HL-60 (cell line): ENCODE measurements around the gene PTPRM.

Experiments
- SPI1 ChIP-seq: IDR thresholded peaks from 2 replicates; pipeline ENCODE4 v1.6.1; 2012; ENCODE audit warnings: low read depth, mild to moderate bottlenecking, borderline replicate concordance
- TF ChIP-seq, protein P1 (sequence below): IDR thresholded peaks from one replicate; pipeline ENCODE4 v1.5.1; 2011; ENCODE audit warnings: low read length, control low read depth, inconsistent platforms; ENCODE audit not compliant: insufficient read depth
- TF ChIP-seq, protein P2 (sequence below): IDR thresholded peaks from 2 replicates; pipeline ENCODE4 v1.6.1; 2012; ENCODE audit warnings: low read depth; ENCODE audit not compliant: insufficient replicate concordance

DNA sequence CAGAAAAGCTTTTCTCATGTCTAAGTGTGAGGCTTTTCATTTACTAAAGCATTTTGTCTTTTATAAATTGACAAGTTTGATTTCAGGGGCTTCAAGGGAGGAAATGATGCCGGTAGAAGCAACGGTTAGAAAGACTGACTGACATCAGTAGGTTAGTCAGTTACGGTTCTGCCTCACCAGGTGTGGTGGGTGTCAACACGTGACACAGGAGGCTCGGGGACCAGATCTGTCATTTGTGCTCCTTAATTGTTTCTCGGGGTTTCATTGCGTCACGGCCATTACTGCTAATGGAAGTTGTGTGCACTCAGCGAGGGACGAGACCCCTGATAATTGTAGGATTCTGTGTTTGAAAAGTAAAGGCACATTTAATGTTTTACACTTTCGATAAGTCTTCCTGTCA, 18.9 kb upstream of the PTPRM start:
- TF ChIP-seq, protein P1, sequence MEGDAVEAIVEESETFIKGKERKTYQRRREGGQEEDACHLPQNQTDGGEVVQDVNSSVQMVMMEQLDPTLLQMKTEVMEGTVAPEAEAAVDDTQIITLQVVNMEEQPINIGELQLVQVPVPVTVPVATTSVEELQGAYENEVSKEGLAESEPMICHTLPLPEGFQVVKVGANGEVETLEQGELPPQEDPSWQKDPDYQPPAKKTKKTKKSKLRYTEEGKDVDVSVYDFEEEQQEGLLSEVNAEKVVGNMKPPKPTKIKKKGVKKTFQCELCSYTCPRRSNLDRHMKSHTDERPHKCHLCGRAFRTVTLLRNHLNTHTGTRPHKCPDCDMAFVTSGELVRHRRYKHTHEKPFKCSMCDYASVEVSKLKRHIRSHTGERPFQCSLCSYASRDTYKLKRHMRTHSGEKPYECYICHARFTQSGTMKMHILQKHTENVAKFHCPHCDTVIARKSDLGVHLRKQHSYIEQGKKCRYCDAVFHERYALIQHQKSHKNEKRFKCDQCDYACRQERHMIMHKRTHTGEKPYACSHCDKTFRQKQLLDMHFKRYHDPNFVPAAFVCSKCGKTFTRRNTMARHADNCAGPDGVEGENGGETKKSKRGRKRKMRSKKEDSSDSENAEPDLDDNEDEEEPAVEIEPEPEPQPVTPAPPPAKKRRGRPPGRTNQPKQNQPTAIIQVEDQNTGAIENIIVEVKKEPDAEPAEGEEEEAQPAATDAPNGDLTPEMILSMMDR, result no peak
- TF ChIP-seq, protein P2, sequence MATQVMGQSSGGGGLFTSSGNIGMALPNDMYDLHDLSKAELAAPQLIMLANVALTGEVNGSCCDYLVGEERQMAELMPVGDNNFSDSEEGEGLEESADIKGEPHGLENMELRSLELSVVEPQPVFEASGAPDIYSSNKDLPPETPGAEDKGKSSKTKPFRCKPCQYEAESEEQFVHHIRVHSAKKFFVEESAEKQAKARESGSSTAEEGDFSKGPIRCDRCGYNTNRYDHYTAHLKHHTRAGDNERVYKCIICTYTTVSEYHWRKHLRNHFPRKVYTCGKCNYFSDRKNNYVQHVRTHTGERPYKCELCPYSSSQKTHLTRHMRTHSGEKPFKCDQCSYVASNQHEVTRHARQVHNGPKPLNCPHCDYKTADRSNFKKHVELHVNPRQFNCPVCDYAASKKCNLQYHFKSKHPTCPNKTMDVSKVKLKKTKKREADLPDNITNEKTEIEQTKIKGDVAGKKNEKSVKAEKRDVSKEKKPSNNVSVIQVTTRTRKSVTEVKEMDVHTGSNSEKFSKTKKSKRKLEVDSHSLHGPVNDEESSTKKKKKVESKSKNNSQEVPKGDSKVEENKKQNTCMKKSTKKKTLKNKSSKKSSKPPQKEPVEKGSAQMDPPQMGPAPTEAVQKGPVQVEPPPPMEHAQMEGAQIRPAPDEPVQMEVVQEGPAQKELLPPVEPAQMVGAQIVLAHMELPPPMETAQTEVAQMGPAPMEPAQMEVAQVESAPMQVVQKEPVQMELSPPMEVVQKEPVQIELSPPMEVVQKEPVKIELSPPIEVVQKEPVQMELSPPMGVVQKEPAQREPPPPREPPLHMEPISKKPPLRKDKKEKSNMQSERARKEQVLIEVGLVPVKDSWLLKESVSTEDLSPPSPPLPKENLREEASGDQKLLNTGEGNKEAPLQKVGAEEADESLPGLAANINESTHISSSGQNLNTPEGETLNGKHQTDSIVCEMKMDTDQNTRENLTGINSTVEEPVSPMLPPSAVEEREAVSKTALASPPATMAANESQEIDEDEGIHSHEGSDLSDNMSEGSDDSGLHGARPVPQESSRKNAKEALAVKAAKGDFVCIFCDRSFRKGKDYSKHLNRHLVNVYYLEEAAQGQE, result no peak
- TF ChIP-seq SPI1, result no peak
